Measurements from ENCODE around the gene AP5S1.
"Not testable (repeated sequence)": the region's sequence is repeated elsewhere in the genome, so short reads cannot be mapped to it uniquely, and the experiment has no call there.

AP5S1 gene

GRCh38 chr20:3826420-3826819 lies 6.1 kb downstream of the AP5S1 start:
- H3K9ac ChIP-seq (ENCODE audit: low read depth, low read length, poor library complexity, severe bottlenecking) = no peak overlapping the region
- TF ChIP-seq EZH2phosphoT487 (IDR thresholded peaks at IDR 0.05; ENCODE audit: borderline replicate concordance) = no peak
- TF ChIP-seq CTCF (conservative IDR thresholded peaks at IDR 0.05; ENCODE audit: low read length) = no peak
- no peaks in the 10 kb centered on the region for H3K36me3 ChIP-seq (ENCODE audit: insufficient read depth, low read length)

GRCh38 chr20:3828798-3829197 lies 8.5 kb downstream of the AP5S1 start:
- no peak overlapping the region for H2AFZ ChIP-seq (ENCODE audit: low read length)
- no peaks in the 10 kb centered on the region for H4K20me1 ChIP-seq (ENCODE audit: insufficient read depth, low read length, poor library complexity, severe bottlenecking)
- no peak overlapping the region for H3K4me3 ChIP-seq (ENCODE audit: low read length, poor library complexity, severe bottlenecking)
- no peaks in the 10 kb centered on the region for H3F3A ChIP-seq (ENCODE audit: low read depth)
- H3K36me3 ChIP-seq (ENCODE audit: insufficient read depth, low read length) = no peaks in the 10 kb centered on the region
- H3K9ac ChIP-seq (ENCODE audit: low read depth, low read length, poor library complexity, severe bottlenecking) = no peak overlapping the region
- no peaks in the 10 kb centered on the region for H3K79me2 ChIP-seq (ENCODE audit: insufficient read depth, low read length)
- peaks cover 5% of the 10 kb centered on the region for H3K4me1 ChIP-seq (ENCODE audit: insufficient read depth, low read length, poor library complexity, severe bottlenecking)
- TF ChIP-seq CTCF (conservative IDR thresholded peaks at IDR 0.05; ENCODE audit: low read length) (no peak), EZH2phosphoT487 (IDR thresholded peaks at IDR 0.05; ENCODE audit: borderline replicate concordance) (no peak)
- H3K9me3 ChIP-seq (ENCODE audit: insufficient read depth, low read depth, low read length) = no peaks in the 10 kb centered on the region
- H3K27me3 ChIP-seq (ENCODE audit: insufficient read depth, low read length, poor library complexity, severe bottlenecking) = no peaks in the 10 kb centered on the region
- no peak overlapping the region for H3K4me2 ChIP-seq (ENCODE audit: low read depth, low read length, poor library complexity, severe bottlenecking)
- H3K9me2 ChIP-seq (replicated peaks; ENCODE audit: low read depth, low read length) = no peaks in the 10 kb centered on the region

More at GRCh38 chr20:3826420-3826819, 6.1 kb downstream of the AP5S1 start:
- Histone ChIP-seq H2AFZ (ENCODE audit: low read length) (no peak overlapping the region), H3K9me3 (ENCODE audit: insufficient read depth, low read depth, low read length) (no peaks in the 10 kb centered on the region), H3K27me3 (ENCODE audit: insufficient read depth, low read length, poor library complexity, severe bottlenecking) (no peaks in the 10 kb centered on the region), H3K4me1 (ENCODE audit: insufficient read depth, low read length, poor library complexity, severe bottlenecking) (peaks cover 7% of the 10 kb centered on the region), H3K79me2 (ENCODE audit: insufficient read depth, low read length) (peaks cover 8% of the 10 kb centered on the region), H4K20me1 (ENCODE audit: insufficient read depth, low read length, poor library complexity, severe bottlenecking) (no peaks in the 10 kb centered on the region), H3K4me3 (ENCODE audit: low read length, poor library complexity, severe bottlenecking) (no peak overlapping the region), H3K4me2 (ENCODE audit: low read depth, low read length, poor library complexity, severe bottlenecking) (no peak overlapping the region), H3F3A (ENCODE audit: low read depth) (no peaks in the 10 kb centered on the region), H3K9me2 (replicated peaks; ENCODE audit: low read depth, low read length) (no peaks in the 10 kb centered on the region)

- H3K9me3 ChIP-seq (ENCODE audit: insufficient read depth, low read depth, low read length); H3K79me2 ChIP-seq (ENCODE audit: insufficient read depth, low read length); H3K4me2 ChIP-seq (ENCODE audit: low read depth, low read length, poor library complexity, severe bottlenecking); H2AFZ ChIP-seq (ENCODE audit: low read length); H3F3A ChIP-seq (ENCODE audit: low read depth); H3K4me1 ChIP-seq (ENCODE audit: insufficient read depth, low read length, poor library complexity, severe bottlenecking); H3K27me3 ChIP-seq (ENCODE audit: insufficient read depth, low read length, poor library complexity, severe bottlenecking); H3K9me2 ChIP-seq (replicated peaks; ENCODE audit: low read depth, low read length); H4K20me1 ChIP-seq (ENCODE audit: insufficient read depth, low read length, poor library complexity, severe bottlenecking); H3K36me3 ChIP-seq (ENCODE audit: insufficient read depth, low read length); H3K4me3 ChIP-seq (ENCODE audit: low read length, poor library complexity, severe bottlenecking); H3K9ac ChIP-seq (ENCODE audit: low read depth, low read length, poor library complexity, severe bottlenecking): not testable (repeated sequence)
Measured at GRCh38 chr20:3829891-3830290, 9.5 kb downstream of the AP5S1 start.

- Histone ChIP-seq H3K27me3 (ENCODE audit: insufficient read depth, low read length, poor library complexity, severe bottlenecking) (no peaks in the 10 kb centered on the region), H3K36me3 (ENCODE audit: insufficient read depth, low read length) (no peaks in the 10 kb centered on the region), H3K9ac (ENCODE audit: low read depth, low read length, poor library complexity, severe bottlenecking) (no peak overlapping the region), H3K4me3 (ENCODE audit: low read length, poor library complexity, severe bottlenecking) (no peak overlapping the region), H4K20me1 (ENCODE audit: insufficient read depth, low read length, poor library complexity, severe bottlenecking) (no peaks in the 10 kb centered on the region), H3F3A (ENCODE audit: low read depth) (no peaks in the 10 kb centered on the region), H3K9me3 (ENCODE audit: insufficient read depth, low read depth, low read length) (no peaks in the 10 kb centered on the region), H3K4me2 (ENCODE audit: low read depth, low read length, poor library complexity, severe bottlenecking) (no peak overlapping the region), H2AFZ (ENCODE audit: low read length) (no peak overlapping the region), H3K4me1 (ENCODE audit: insufficient read depth, low read length, poor library complexity, severe bottlenecking) (peaks cover 9% of the 10 kb centered on the region), H3K9me2 (replicated peaks; ENCODE audit: low read depth, low read length) (no peaks in the 10 kb centered on the region), H3K79me2 (ENCODE audit: insufficient read depth, low read length) (no peaks in the 10 kb centered on the region)
- TF ChIP-seq EZH2phosphoT487 (IDR thresholded peaks at IDR 0.05; ENCODE audit: borderline replicate concordance) (no peak), CTCF (conservative IDR thresholded peaks at IDR 0.05; ENCODE audit: low read length) (no peak)
Measured at GRCh38 chr20:3836132-3836531, 15.8 kb downstream of the AP5S1 start.
